WERI-Rb-1 (cell line): Measurements from ENCODE around the gene APOE.

Source experiments
- DNase-seq: peaks from one replicate; pipeline ENCODE4 v3.0.0-alpha.2; 2020
- H3K27ac ChIP-seq: fragments of 250-450 bp; sonication (Bioruptor Pico); 2 replicates; pipeline ENCODE4 v1.5.1; 2020; ENCODE audit warnings: mild to moderate bottlenecking, moderate library complexity
- H3K27me3 ChIP-seq: fragments of 250-450 bp; sonication (Bioruptor Pico); 2 replicates; pipeline ENCODE4 v1.5.1; 2021; ENCODE audit warnings: mild to moderate bottlenecking, low read depth, moderate library complexity; ENCODE audit not compliant: insufficient read depth, severe bottlenecking
- H3K36me3 ChIP-seq: fragments of 250-450 bp; sonication (Bioruptor Pico); 2 replicates; pipeline ENCODE4 v1.5.1; 2020; ENCODE audit warnings: mild to moderate bottlenecking, moderate library complexity
- H3K4me3 ChIP-seq: 2 replicates; pipeline ENCODE4 v1.5.1; 2011; ENCODE audit warnings: low read depth, mild to moderate bottlenecking, control low read depth, low read length
- H3K9me3 ChIP-seq: fragments of 250-450 bp; sonication (Bioruptor Pico); 2 replicates; pipeline ENCODE4 v1.5.1; 2021; ENCODE audit warnings: mild to moderate bottlenecking, moderate library complexity; ENCODE audit not compliant: severe bottlenecking
- TF ChIP-seq, protein P1 (sequence below): IDR thresholded peaks from 2 replicates; pipeline ENCODE4 v1.5.1; 2011; ENCODE audit warnings: low read depth, mild to moderate bottlenecking, control low read depth, inconsistent platforms, low read length

The APOE gene

GRCh38 chr19:44947041-44947581 is 41.5 kb downstream of the APOE start:
- TF ChIP-seq, protein P1, sequence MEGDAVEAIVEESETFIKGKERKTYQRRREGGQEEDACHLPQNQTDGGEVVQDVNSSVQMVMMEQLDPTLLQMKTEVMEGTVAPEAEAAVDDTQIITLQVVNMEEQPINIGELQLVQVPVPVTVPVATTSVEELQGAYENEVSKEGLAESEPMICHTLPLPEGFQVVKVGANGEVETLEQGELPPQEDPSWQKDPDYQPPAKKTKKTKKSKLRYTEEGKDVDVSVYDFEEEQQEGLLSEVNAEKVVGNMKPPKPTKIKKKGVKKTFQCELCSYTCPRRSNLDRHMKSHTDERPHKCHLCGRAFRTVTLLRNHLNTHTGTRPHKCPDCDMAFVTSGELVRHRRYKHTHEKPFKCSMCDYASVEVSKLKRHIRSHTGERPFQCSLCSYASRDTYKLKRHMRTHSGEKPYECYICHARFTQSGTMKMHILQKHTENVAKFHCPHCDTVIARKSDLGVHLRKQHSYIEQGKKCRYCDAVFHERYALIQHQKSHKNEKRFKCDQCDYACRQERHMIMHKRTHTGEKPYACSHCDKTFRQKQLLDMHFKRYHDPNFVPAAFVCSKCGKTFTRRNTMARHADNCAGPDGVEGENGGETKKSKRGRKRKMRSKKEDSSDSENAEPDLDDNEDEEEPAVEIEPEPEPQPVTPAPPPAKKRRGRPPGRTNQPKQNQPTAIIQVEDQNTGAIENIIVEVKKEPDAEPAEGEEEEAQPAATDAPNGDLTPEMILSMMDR: no peak
- Histone ChIP-seq H3K27ac (no peak overlapping the region), H3K27me3 (no peaks in the 10 kb centered on the region), H3K9me3 (no peaks in the 10 kb centered on the region), H3K4me3 (no peak overlapping the region), H3K36me3 (no peaks in the 10 kb centered on the region; the same call in 1 of the 2 replicates)
- DNase-seq: no peak

GRCh38 chr19:44948237-44948636 is 42.6 kb downstream of the APOE start:
- Histone ChIP-seq H3K4me3 (no peak overlapping the region), H3K36me3 (no peaks in the 10 kb centered on the region; the same call in 1 of the 2 replicates), H3K9me3 (no peaks in the 10 kb centered on the region), H3K27me3 (no peaks in the 10 kb centered on the region), H3K27ac (no peak overlapping the region)
- no peak for DNase-seq
- TF ChIP-seq, protein P1: no peak

DNA sequence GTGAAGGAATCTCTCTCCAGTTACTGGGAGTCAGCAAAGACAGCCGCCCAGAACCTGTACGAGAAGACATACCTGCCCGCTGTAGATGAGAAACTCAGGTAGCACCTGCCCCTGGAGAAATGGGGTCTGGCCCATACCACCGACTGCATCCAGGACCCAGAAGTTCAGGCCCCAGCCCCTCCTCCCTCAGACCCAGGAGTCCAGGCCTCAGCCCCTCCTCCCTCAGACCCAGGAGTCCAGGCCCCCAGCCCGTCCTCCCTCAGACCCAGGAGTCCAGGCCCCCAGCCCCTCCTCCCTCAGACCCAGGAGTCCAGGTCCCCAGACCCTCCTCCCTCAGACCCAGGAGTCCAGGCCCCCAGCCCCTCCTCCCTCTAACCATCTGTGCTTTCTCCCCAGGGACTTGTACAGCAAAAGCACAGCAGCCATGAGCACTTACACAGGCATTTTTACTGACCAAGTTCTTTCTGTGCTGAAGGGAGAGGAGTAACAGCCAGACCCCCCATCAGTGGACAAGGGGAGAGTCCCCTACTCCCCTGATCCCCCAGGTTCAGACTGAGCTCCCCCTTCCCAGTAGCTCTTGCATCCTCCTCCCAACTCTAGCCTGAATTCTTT is 43.3 kb downstream of the APOE start:
- Histone ChIP-seq H3K27me3 (no peaks in the 10 kb centered on the region), H3K27ac (no peak overlapping the region), H3K9me3 (no peaks in the 10 kb centered on the region), H3K4me3 (no peak overlapping the region), H3K36me3 (no peaks in the 10 kb centered on the region; the same call in 1 of the 2 replicates)
- TF ChIP-seq, protein P1: no peak
- no peak for DNase-seq

GRCh38 chr19:44949550-44949949 is 44.0 kb downstream of the APOE start:
- no peak overlapping the region for H3K4me3 ChIP-seq
- H3K27ac ChIP-seq: no peak overlapping the region
- H3K27me3 ChIP-seq: no peaks in the 10 kb centered on the region
- TF ChIP-seq, protein P1: no peak
- H3K36me3 ChIP-seq: no peaks in the 10 kb centered on the region; the same call in 1 of the 2 replicates
- DNase-seq: no peak
- H3K9me3 ChIP-seq: no peaks in the 10 kb centered on the region

GRCh38 chr19:44951179-44952159 is 45.9 kb downstream of the APOE start:
- no peaks in the 10 kb centered on the region for H3K27me3 ChIP-seq
- no peaks in the 10 kb centered on the region for H3K9me3 ChIP-seq
- no peaks in the 10 kb centered on the region; the same call in 1 of the 2 replicates for H3K36me3 ChIP-seq
- TF ChIP-seq, protein P1: peak; percentile 33; the same call in 1 of the 2 replicates
- no peak overlapping the region for H3K4me3 ChIP-seq
- H3K27ac ChIP-seq: no peak overlapping the region
- DNase-seq: peak; percentile 69
